ENCODE results near the gene KANK2. TPM values are rescaled to one million over a fixed set of nuclear protein-coding genes. Genes with fewer than 3 reads are reported as not detected.
A peak's percentile ranks its signal among the peaks of the same experiment; 100 is the strongest.

Gene KANK2
- total and polyA plus RNA-seq, 2 of the 4 experiments (the other 2 are of a cell fraction) = 104 to 176 TPM

GRCh38 chr19:11177592-11177991, 19.8 kb downstream of the KANK2 start:
- no peaks in the 10 kb centered on the region for H3K27me3 ChIP-seq (ENCODE audit: control insufficient read depth, insufficient read depth, low read length)
- no peak overlapping the region for H4K8ac ChIP-seq (ENCODE audit: low read depth in 2 of 2, low read length in 2 of 2)
- no peak for TF ChIP-seq CEBPB (IDR thresholded peaks at IDR 0.05; ENCODE audit: low read depth, low read length)
- no peak for TF ChIP-seq RAD21 (IDR thresholded peaks at IDR 0.05; ENCODE audit: low read length)
- TF ChIP-seq FOS (IDR thresholded peaks at IDR 0.05; ENCODE audit: low read depth, low read length) = no peak
- TF ChIP-seq, protein P1, sequence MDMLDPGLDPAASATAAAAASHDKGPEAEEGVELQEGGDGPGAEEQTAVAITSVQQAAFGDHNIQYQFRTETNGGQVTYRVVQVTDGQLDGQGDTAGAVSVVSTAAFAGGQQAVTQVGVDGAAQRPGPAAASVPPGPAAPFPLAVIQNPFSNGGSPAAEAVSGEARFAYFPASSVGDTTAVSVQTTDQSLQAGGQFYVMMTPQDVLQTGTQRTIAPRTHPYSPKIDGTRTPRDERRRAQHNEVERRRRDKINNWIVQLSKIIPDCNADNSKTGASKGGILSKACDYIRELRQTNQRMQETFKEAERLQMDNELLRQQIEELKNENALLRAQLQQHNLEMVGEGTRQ (IDR thresholded peaks at IDR 0.05; ENCODE audit: low read depth, low read length) = no peak
- TF ChIP-seq RFX5 (IDR thresholded peaks at IDR 0.05; ENCODE audit: low read depth, low read length) = no peak
- no peak for TF ChIP-seq NFE2L2 (IDR thresholded peaks at IDR 0.05; ENCODE audit: low read depth, low read length)
- no peak for TF ChIP-seq CHD1 (IDR thresholded peaks at IDR 0.05; ENCODE audit: low read depth, low read length)
- no peak for TF ChIP-seq MAZ (IDR thresholded peaks at IDR 0.05; ENCODE audit: borderline replicate concordance, low read depth, low read length)
- no peak for TF ChIP-seq ELK1 (IDR thresholded peaks at IDR 0.05; ENCODE audit: borderline replicate concordance, low read depth, low read length)
- no peak for TF ChIP-seq RCOR1 (IDR thresholded peaks at IDR 0.05; ENCODE audit: insufficient replicate concordance, low read length)
- H4K91ac ChIP-seq (ENCODE audit: insufficient read depth, low read depth, low read length) = no peak overlapping the region
- peaks cover 79% of the 10 kb centered on the region for H3K36me3 ChIP-seq (ENCODE audit: control insufficient read depth, insufficient read depth, low read length)
- no peak overlapping the region for H4K5ac ChIP-seq (ENCODE audit: low read depth, low read length)
- H3K14ac ChIP-seq (replicated peaks; ENCODE audit: low read depth, low read length) = no peak overlapping the region
- no peak overlapping the region for H2AK9ac ChIP-seq (replicated peaks; ENCODE audit: low read depth, low read length, poor library complexity)
- no peak overlapping the region for H2BK15ac ChIP-seq (ENCODE audit: low read depth, low read length)
- peaks cover 32 to 77% of the 10 kb centered on the region in 2 experiments for H3K79me1 ChIP-seq (ENCODE audit: low read depth in 1 of 2, low read length in 2 of 2)
- no peak overlapping the region for H3K27ac ChIP-seq (ENCODE audit: insufficient read depth, low read length)
- no peak overlapping the region for H3K56ac ChIP-seq (ENCODE audit: extremely low read depth, insufficient read depth, low read length)
- 96% methylated on average over 7 of the region's 9 CpGs; no CpG with 5 or more reads in 1 of the 2 experiments for WGBS, 2 experiments (ENCODE audit: extremely low coverage in 2 of 2, insufficient read length in 1 of 2)
- 0 out of 2 replicates have a peak, but pooled peaks cover 1% of the 10 kb centered on the region for H3K4me1 ChIP-seq (ENCODE audit: control insufficient read depth, insufficient read depth, low read length)
- no peak overlapping the region for H3K4ac ChIP-seq (ENCODE audit: low read depth, low read length)
- no peak overlapping the region for H2BK20ac ChIP-seq (ENCODE audit: low read depth, low read length)
- no peaks in the 10 kb centered on the region for H3K9me3 ChIP-seq (ENCODE audit: control insufficient read depth, insufficient read depth, low read length)
- peaks cover 11% of the 10 kb centered on the region for H3K9me1 ChIP-seq (ENCODE audit: insufficient read depth, low read length)
- no peak overlapping the region for H3K18ac ChIP-seq (ENCODE audit: low read depth, low read length)
- H2AK5ac ChIP-seq (ENCODE audit: low read depth, low read length) = 0 out of 2 replicates have a peak overlapping the region, but pooled peaks have one; percentile 33
- ChIA-PET POLR2A (ENCODE audit: unreplicated experiment) (no interaction called here), CTCF (interaction anchor here (0.6 kb wide), 2 partner anchors 18 to 711 kb away, joined by 4 to 7 read pairs; no protein-coding TSS in a partner anchor)
- no peak overlapping the region for H3K4me3 ChIP-seq (ENCODE audit: insufficient read depth, low read depth, low read length)
- in situ Hi-C loops (cut with MboI; ENCODE audit: low sequenced_read_pairs) (no loop called here), intact Hi-C loops (cut with micrococcal nuclease) (no loop called here), dilution Hi-C loops (cut with HindIII; ENCODE audit: low sequenced_read_pairs, unreplicated experiment) (no loop called here)
- DNase-seq (no peak), ATAC-seq (ENCODE audit: low read depth) (no peak)
- no peak overlapping the region for H2AFZ ChIP-seq (replicated peaks; ENCODE audit: low read length, poor library complexity)
- BruUV-seq (replicated peaks) = no TSS peak
- H2BK5ac ChIP-seq (ENCODE audit: low read depth, low read length, poor library complexity, severe bottlenecking) = no peak overlapping the region
- H4K20me1 ChIP-seq (ENCODE audit: insufficient read depth, low read length) = peaks cover 4% of the 10 kb centered on the region
- no peak overlapping the region for H3K4me2 ChIP-seq (ENCODE audit: low read depth, low read length)
- peak overlapping the region; percentile 34; the same call in 1 of the 2 replicates for H3K23ac ChIP-seq (ENCODE audit: low read depth, low read length)
- no peak overlapping the region for H2BK120ac ChIP-seq (ENCODE audit: low read depth, low read length)
- H3K9ac ChIP-seq (ENCODE audit: low read depth, low read length) = no peak overlapping the region

Data from IMR-90 (cell line).